Right lobe of liver (tissue), 4 donors: ENCODE results near the gene ESPL1.

ENCODE experiments used
- POLR2A ChIP-seq: fragments of 450-650 bp; IDR thresholded peaks from one replicate; pipeline ENCODE4 v1.6.1; 2017; ENCODE audit warnings: antibody characterized with exemption, mild to moderate bottlenecking
- TF ChIP-seq, protein P1 (sequence below), 4 donors: fragments of 200-600 bp in 3 of 4; fragments of 450-650 bp in 1 of 4; IDR thresholded peaks; one replicate each; pipeline versions ENCODE4 v1.5.1 to v1.8.0; 2016 to 2022; ENCODE audit warnings: antibody characterized with exemption in 4 of 4, mild to moderate bottlenecking in 2 of 4
- donor health status: DM: no; HTN: no; CAD: no.
- donor health status: DM: no; HTN: no; CAD: no.
- donor health status: DM: no; HTN: yes; CAD: no.

GRCh38 chr12:53325511-53326061, 57.5 kb downstream of the ESPL1 start:
- TF ChIP-seq, protein P1, sequence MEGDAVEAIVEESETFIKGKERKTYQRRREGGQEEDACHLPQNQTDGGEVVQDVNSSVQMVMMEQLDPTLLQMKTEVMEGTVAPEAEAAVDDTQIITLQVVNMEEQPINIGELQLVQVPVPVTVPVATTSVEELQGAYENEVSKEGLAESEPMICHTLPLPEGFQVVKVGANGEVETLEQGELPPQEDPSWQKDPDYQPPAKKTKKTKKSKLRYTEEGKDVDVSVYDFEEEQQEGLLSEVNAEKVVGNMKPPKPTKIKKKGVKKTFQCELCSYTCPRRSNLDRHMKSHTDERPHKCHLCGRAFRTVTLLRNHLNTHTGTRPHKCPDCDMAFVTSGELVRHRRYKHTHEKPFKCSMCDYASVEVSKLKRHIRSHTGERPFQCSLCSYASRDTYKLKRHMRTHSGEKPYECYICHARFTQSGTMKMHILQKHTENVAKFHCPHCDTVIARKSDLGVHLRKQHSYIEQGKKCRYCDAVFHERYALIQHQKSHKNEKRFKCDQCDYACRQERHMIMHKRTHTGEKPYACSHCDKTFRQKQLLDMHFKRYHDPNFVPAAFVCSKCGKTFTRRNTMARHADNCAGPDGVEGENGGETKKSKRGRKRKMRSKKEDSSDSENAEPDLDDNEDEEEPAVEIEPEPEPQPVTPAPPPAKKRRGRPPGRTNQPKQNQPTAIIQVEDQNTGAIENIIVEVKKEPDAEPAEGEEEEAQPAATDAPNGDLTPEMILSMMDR (IDR thresholded peaks at IDR 0.05): no peak
- TF ChIP-seq POLR2A: no peak
